NCI-H510A (cell line): ENCODE data around the gene TGFBR3.
"Not testable (repeated sequence)": the region's sequence is repeated elsewhere in the genome, so short reads cannot be mapped to it uniquely, and the experiment has no call there.

Experiments
- DNase-seq: peaks from one replicate; lab custom pipeline; 2025; lab: John Stamatoyannopoulos, UW

The TGFBR3 gene

GRCh38 chr1:91883470-91883869 is 2.5 kb downstream of the TGFBR3 start:
- no peak for DNase-seq

- DNase-seq = no peak
Observed at GRCh38 chr1:91881280-91881679, 4.7 kb downstream of the TGFBR3 start.

DNA sequence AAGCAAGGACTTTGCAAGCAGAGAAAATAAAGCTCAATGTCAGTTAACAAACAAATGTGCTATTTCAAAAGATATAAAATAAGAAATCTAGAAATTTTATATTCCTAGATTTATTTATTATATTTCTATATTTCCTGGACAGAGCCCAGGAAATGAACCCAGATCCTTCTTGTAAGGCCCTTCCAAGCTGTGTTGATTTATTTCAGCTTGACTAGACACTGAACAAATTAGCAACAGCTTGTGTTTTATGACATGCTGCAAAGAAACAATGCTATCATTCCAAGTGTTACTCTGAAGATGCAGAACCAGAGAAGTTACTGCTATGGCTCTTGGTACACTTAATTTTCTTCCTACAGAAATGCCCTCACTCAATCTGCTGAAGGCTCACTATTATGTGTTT is 6.2 kb downstream of the TGFBR3 start:
- no peak for DNase-seq

GRCh38 chr1:91877574-91878208 is 8.3 kb downstream of the TGFBR3 start:
- no peak for DNase-seq

DNA sequence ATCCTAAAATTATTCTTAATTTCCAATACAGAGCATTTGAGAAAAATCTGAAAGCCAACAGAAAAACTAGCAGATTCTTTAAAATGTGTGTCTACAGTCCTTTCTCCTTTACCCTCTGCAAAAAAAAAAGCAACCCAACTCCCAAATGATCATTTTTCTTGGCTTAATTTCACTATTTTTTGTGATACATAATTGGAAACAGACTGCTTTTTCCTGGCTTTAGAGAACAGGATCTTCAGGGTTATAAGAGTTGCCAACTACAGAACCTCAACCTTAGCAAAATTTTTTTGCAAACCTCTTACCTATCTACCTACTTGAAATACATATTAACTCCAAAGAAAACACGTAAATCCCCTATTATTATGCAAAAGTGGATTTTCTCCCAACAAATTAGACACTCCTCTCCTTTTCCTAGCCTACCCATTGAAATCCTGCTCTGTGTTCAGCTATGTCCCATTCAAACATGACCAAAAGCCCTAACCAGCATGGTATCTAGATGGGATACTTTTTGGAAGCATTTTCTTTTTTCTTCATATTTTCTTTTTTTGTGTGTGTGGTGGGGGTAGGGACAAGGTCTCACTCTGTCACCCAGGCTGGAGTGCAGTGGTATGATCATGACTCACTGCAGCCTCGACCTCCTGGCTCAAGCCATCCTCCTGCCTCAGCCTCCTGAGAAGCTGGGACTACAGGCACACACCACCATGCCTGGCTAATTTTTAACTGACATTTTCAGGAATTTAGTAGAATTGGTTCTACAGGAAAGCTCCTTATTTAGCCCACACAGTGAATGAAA is 9.0 kb downstream of the TGFBR3 start:
- DNase-seq = no peak

DNA sequence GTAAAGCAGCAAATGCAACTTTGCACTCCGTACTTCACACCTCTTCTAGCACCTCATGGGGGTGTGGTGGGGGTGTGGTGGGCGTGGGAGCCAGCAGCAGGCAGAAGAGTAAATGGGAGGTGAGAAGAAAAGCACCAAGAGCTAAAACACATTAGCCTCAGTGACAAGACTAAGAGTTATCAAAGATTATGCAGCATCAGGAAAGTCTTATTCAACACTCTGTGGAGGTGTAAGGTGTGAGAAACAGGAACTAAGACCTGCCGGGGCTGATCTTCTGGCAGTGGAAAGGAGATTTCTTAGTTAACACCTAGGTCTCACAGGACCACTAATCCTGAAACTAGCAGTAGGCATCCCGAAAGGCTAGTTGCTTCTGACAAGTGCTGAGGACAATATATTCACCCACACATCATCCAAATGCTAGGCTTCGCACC is 9.9 kb downstream of the TGFBR3 start:
- DNase-seq = no peak

GRCh38 chr1:91874167-91874566 is 11.8 kb downstream of the TGFBR3 start:
- DNase-seq = no peak

GRCh38 chr1:91872559-91873081 is 13.3 kb downstream of the TGFBR3 start:
- no peak for DNase-seq

DNA sequence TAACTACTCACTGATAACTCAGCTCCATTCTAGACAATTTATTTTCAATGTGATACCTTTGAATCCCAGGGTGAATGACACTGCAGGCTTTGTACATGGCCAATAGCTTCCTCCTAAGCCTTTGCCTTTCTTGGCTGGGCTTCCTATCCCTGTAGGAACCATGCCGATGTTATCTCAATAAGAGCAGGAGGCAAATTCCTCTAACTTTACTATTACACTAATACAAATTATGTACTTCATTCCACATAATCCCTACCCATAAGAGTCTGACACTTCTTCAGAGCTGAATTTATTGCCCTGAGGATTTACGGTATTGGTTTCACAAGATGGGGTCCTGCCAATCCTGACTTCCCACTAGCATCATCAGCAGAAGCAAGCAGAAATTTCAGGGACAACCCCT is 14.0 kb downstream of the TGFBR3 start:
- no peak for DNase-seq

- no peak for DNase-seq
Observed at GRCh38 chr1:91870322-91870721, 15.6 kb downstream of the TGFBR3 start.

DNA sequence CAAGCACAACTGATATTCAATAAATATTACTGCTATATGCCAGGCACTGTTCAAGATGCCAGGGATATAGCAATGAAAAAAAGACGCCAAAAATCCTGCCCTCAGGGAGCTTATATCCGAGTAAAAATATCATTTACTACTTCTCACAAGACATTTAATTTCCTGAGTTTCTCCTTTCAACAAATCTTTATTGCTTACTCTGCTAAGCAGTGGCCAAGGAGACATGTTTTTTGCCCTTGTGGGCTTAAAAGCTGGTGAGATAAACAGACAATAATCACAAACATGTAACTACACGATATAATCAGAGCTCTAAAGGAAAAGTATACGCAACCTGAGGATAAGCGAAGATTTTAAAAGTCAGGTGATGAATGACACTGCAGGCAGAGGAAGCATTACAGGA is 19.5 kb downstream of the TGFBR3 start:
- no peak for DNase-seq

- DNase-seq = no peak
Observed at GRCh38 chr1:91864017-91864700, 21.8 kb downstream of the TGFBR3 start.

DNA sequence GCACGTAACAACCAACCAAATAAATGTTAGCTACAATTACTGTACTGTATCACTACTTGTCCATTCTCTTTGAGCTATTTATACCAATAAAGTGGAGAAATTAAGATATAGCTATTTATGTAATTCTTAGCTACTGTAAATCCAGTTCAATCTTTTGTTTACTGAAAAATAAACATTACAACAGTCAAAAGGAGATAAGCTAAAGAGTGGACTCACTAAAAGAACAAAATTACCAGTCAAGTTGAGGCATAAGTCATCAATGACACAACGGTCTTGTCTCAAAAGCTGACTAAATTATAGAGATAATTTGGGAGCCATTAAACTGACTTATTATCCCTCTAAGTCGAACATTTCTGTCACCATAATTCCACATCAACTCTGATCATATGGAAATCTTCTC is 22.5 kb downstream of the TGFBR3 start:
- no peak for DNase-seq

DNA sequence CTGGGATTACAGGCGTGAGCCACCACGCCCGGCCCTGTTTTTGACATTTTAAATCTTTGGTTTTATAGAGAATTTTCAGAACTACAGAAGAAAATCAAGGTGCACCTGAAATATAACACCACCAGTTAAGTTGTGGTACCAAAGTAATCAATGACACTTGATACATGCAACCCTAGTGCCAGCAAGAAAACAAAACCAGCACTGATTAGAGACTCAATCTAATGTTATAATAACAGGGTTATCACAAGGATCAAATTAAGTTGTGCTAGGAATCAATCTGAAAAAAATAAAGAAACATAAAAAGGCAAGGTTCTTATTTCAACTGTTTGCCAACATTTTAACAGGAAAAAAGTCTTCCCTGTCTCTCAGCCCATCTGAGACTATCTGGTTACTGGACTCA is 23.8 kb downstream of the TGFBR3 start:
- no peak for DNase-seq

DNA sequence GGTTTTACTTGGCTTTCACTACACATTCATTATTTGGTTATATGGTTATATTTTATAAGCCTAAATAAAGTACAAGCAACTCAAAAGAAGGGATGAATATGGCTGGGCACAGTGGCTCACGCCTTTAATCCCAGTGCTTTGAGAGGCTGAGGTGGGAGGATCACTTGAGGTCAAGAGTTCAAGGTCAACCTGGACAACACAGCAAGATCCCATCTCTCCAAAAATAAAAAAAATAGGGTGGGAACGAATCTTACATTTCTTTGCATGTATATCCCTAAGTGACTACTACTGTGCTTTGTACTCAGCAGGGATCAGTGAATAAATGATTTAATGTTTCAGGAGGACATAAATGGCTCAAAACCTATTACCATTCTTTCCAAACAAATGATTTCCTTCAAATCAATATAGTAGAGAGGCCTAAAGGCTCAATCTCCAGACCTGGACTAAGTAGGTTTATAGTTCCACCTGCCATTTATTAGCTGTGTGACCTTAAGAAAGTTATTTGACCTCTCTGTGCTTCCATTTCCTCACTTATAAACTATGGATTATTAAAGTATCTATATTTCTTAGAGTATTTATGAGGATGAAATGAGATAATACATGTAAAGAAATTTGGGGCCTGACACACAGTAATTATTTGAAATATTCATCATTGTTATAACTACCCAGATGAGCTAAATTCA is 28.3 kb downstream of the TGFBR3 start:
- DNase-seq = no peak

GRCh38 chr1:91856996-91857395 is 29.0 kb downstream of the TGFBR3 start:
- DNase-seq = no peak

GRCh38 chr1:91854852-91855534 is 31.0 kb downstream of the TGFBR3 start:
- DNase-seq = no peak

- no peak for DNase-seq
Observed at GRCh38 chr1:91853397-91853796, 32.6 kb downstream of the TGFBR3 start.

DNA sequence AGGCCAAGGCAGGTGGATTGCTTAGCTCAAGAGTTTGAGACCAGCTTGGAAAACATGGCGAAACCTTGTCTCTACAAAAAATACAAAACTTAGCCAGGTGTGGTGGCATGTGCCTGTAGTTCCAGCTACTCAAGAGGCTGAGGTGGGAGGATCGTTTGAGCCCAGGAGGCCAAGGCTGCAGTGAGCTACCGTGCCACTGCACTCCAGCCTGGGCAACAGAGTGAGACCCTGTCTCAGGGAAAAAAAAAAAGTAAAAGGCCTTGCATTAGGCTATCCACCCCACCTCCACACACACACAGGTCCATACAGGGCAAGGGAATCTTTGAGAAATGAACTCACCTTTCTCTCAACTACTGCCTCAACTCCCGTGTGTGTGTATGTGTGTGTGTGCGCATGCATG is 33.9 kb downstream of the TGFBR3 start:
- DNase-seq = not testable (repeated sequence)

- peak; percentile 63 for DNase-seq
Observed at GRCh38 chr1:91851130-91852010, 34.6 kb downstream of the TGFBR3 start.

GRCh38 chr1:91850708-91851107 is 35.2 kb downstream of the TGFBR3 start:
- DNase-seq = no peak
